GM18505 (cell line): ENCODE measurements around the gene RMND5A.

Experiments
- ATAC-seq: cut with Tn5 transposase; IDR thresholded peaks from one replicate; pipeline ENCODE4 v1.9.1; 2021; ENCODE audit not compliant: unreplicated experiment
- POLR2A ChIP-seq: IDR thresholded peaks from 4 replicates; pipeline ENCODE4 v1.6.1; 2011; ENCODE audit warnings: borderline replicate concordance; ENCODE audit not compliant: insufficient read depth, insufficient read length; ENCODE audit errors: extremely low read depth

Gene RMND5A

GRCh38 chr2:86808315-86809161 lies 88.4 kb downstream of the RMND5A start:
- no peak for TF ChIP-seq POLR2A
- ATAC-seq: peak; percentile 94

GRCh38 chr2:86809481-86810121 lies 89.5 kb downstream of the RMND5A start:
- no peak for ATAC-seq
- no peak for TF ChIP-seq POLR2A

GRCh38 chr2:86815611-86816010 lies 95.5 kb downstream of the RMND5A start:
- no peak for ATAC-seq
- TF ChIP-seq POLR2A: no peak

GRCh38 chr2:86818114-86818801 lies 98.2 kb downstream of the RMND5A start:
- no peak for TF ChIP-seq POLR2A
- ATAC-seq: no peak

GRCh38 chr2:86818957-86819356 lies 98.9 kb downstream of the RMND5A start:
- no peak for TF ChIP-seq POLR2A
- ATAC-seq: no peak

- no peak for TF ChIP-seq POLR2A
- no peak for ATAC-seq
Measured at GRCh38 chr2:86821306-86821705, 101.2 kb downstream of the RMND5A start.

GRCh38 chr2:86821842-86822241 lies 101.8 kb downstream of the RMND5A start:
- TF ChIP-seq POLR2A: no peak
- ATAC-seq: no peak

- TF ChIP-seq POLR2A: no peak
- no peak for ATAC-seq
Measured at GRCh38 chr2:86822668-86823345, 102.7 kb downstream of the RMND5A start.

GRCh38 chr2:86825036-86825692 lies 105.1 kb downstream of the RMND5A start:
- no peak for ATAC-seq

GRCh38 chr2:86825693-86826381 lies 105.7 kb downstream of the RMND5A start:
- no peak for ATAC-seq
- TF ChIP-seq POLR2A: no peak

More at GRCh38 chr2:86825036-86825692, 105.1 kb downstream of the RMND5A start:
- TF ChIP-seq POLR2A: no peak

- ATAC-seq: no peak
- TF ChIP-seq POLR2A: no peak
Measured at GRCh38 chr2:86826951-86827350, 106.9 kb downstream of the RMND5A start.
